HCT116 (cell line): ENCODE data around the gene GATAD2A. TPM values are rescaled to one million over a fixed set of nuclear protein-coding genes. Genes with fewer than 3 reads are reported as not detected.

Experiments used
- ATAC-seq: fragments of 200-7000 bp; cut with Tn5 transposase; 2 replicates; pipeline ENCODE4 v1.9.1; 2020; ENCODE audit warnings: mild to moderate bottlenecking, moderate library complexity
- BruUV-seq: library from RNA; stranded (reverse); fragments of 400-500 nt; replicated peaks from 2 replicates; lab custom pipeline; 2021; lab: Mats Ljungman, UMichigan
- CTCF ChIA-PET: fragments of 300-600 bp; sonication (Branson Sonifier 250); formaldehyde crosslinking; loops from one replicate; lab custom pipeline; 2021; ENCODE audit warnings: antibody characterized with exemption; lab: Charles Lee
- POLR2A ChIA-PET: fragments of 300-600, 350-600 bp; sonication (Branson Sonifier 250); formaldehyde crosslinking; loops from one replicate; lab custom pipeline; 2021; ENCODE audit warnings: antibody characterized with exemption; lab: Charles Lee
- RAD21 ChIA-PET, 2 experiments: fragments of 300-600 bp; sonication (Branson Sonifier 250); formaldehyde crosslinking; loops; one replicate each; lab custom pipeline; 2023; ENCODE audit warnings: low total read pairs in 2 of 2; ENCODE audit not compliant: uncharacterized antibody in 2 of 2, unreplicated experiment in 2 of 2, low non-redundant PET in 1 of 2; lab: Charles Lee
- DNase-seq: peaks from one replicate; pipeline ENCODE4 v3.0.0-alpha.2; 2010; ENCODE audit warnings: low read depth, low spot score
- H2AFZ ChIP-seq: fragments of 200-600 bp; shearing (Covaris generic), sonication (generic); 2 replicates; pipeline ENCODE4 v1.6.1; 2017; ENCODE audit warnings: low read depth, mixed run types, mixed read lengths, antibody characterized with exemption, low read length; ENCODE audit not compliant: poor library complexity, severe bottlenecking
- H3K27ac ChIP-seq: 2 replicates; pipeline ENCODE4 v1.5.1; 2012; ENCODE audit warnings: low read depth, low read length
- H3K27me3 ChIP-seq: fragments of 200-600 bp; sonication (generic); 2 replicates; pipeline ENCODE4 v1.6.1; 2016; ENCODE audit warnings: mixed run types, low read length, mixed read lengths; ENCODE audit not compliant: insufficient read depth
- H3K36me3 ChIP-seq, 2 experiments: fragments of 200-500 bp in 1 of 2; fragments of 200-600 bp in 1 of 2; sonication (Bioruptor generic) in 1 of 2; sonication (generic) in 1 of 2; 2 replicates each; pipeline versions ENCODE4 v1.5.1 to v1.6.1; 2014 to 2016; ENCODE audit warnings: low read length in 2 of 2, inconsistent platforms in 1 of 2, mixed read lengths in 1 of 2, mixed run types in 1 of 2; ENCODE audit not compliant: insufficient read depth in 2 of 2, control insufficient read depth in 1 of 2
- H3K4me1 ChIP-seq, 2 experiments: fragments of 200-600 bp in 1 of 2; sonication (generic) in 1 of 2; 2 replicates each; pipeline versions ENCODE4 v1.5.1 to v1.6.1; 2012 to 2017; ENCODE audit warnings: low read length in 2 of 2, inconsistent platforms in 1 of 2, mild to moderate bottlenecking in 1 of 2, mixed read lengths in 1 of 2, mixed run types in 1 of 2, moderate library complexity in 1 of 2; ENCODE audit not compliant: insufficient read depth in 2 of 2, control insufficient read depth in 1 of 2
- H3K4me2 ChIP-seq: fragments of 200-600 bp; sonication (generic); 2 replicates; pipeline ENCODE4 v1.6.1; 2017; ENCODE audit warnings: mixed run types, low read length, mixed read lengths
- H3K4me3 ChIP-seq, 2 experiments: fragments of 200-600 bp in 1 of 2; sonication (generic) in 1 of 2; replicated peaks in 1 of 2; 2 replicates each; pipeline ENCODE4 v1.5.1; 2011 to 2016; ENCODE audit warnings: low read length in 2 of 2, control low read depth in 1 of 2, low read depth in 1 of 2, mild to moderate bottlenecking in 1 of 2, mixed read lengths in 1 of 2, mixed run types in 1 of 2
- H3K79me2 ChIP-seq: fragments of 200-600 bp; sonication (generic); 2 replicates; pipeline ENCODE4 v1.6.1; 2017; ENCODE audit warnings: mild to moderate bottlenecking, mixed run types, low read length, moderate library complexity, mixed read lengths; ENCODE audit not compliant: insufficient read depth
- H3K9ac ChIP-seq: fragments of 200-600 bp; sonication (generic); 2 replicates; pipeline ENCODE4 v1.6.1; 2016; ENCODE audit warnings: low read length, mixed read lengths
- H3K9me2 ChIP-seq: fragments of 200-600 bp; sonication (generic), shearing (Covaris generic); 2 replicates; pipeline ENCODE4 v1.6.1; 2017; ENCODE audit warnings: mixed run types, mild to moderate bottlenecking, moderate library complexity; ENCODE audit not compliant: insufficient read depth
- H3K9me3 ChIP-seq, 2 experiments: fragments of 200-500 bp in 1 of 2; fragments of 200-600 bp in 1 of 2; sonication (Bioruptor generic) in 1 of 2; sonication (generic) in 1 of 2; 2 replicates each; pipeline ENCODE4 v1.6.1; 2014 to 2017; ENCODE audit warnings: low read length in 2 of 2, mixed read lengths in 2 of 2, inconsistent platforms in 1 of 2, low read depth in 1 of 2, mild to moderate bottlenecking in 1 of 2, mixed run types in 1 of 2, moderate library complexity in 1 of 2; ENCODE audit not compliant: control insufficient read depth in 1 of 2, insufficient read depth in 1 of 2
- H4K20me1 ChIP-seq: fragments of 200-600 bp; sonication (generic), shearing (Covaris generic); 2 replicates; pipeline ENCODE4 v1.6.1; 2017; ENCODE audit warnings: mixed run types, mild to moderate bottlenecking, moderate library complexity; ENCODE audit not compliant: insufficient read depth
- CBX3 ChIP-seq: IDR thresholded peaks from 2 replicates; pipeline ENCODE4 v1.6.1; 2012; ENCODE audit warnings: low read depth
- ELF1 ChIP-seq: IDR thresholded peaks from 2 replicates; pipeline ENCODE4 v1.6.1; 2012; ENCODE audit warnings: low read depth, borderline replicate concordance
- EZH2 ChIP-seq: fragments of 200-600 bp; sonication (generic); IDR thresholded peaks from 2 replicates; pipeline ENCODE4 v1.6.1; 2017; ENCODE audit warnings: antibody characterized with exemption, mixed run types
- FOSL1 ChIP-seq: IDR thresholded peaks from 2 replicates; pipeline ENCODE4 v1.6.1; 2012; ENCODE audit warnings: low read depth
- MAX ChIP-seq: IDR thresholded peaks from 2 replicates; pipeline ENCODE4 v1.6.1; 2012
- POLR2A ChIP-seq: IDR thresholded peaks from 2 replicates; pipeline ENCODE4 v1.7.0; 2011; ENCODE audit warnings: borderline replicate concordance; ENCODE audit not compliant: insufficient read depth, insufficient read length; ENCODE audit errors: extremely low read depth
- REST ChIP-seq: IDR thresholded peaks from 2 replicates; pipeline ENCODE4 v1.6.1; 2012; ENCODE audit warnings: low read depth
- SIN3A ChIP-seq: IDR thresholded peaks from 2 replicates; pipeline ENCODE4 v1.6.1; 2012; ENCODE audit warnings: low read depth
- SRF ChIP-seq: IDR thresholded peaks from 2 replicates; pipeline ENCODE4 v1.6.1; 2012; ENCODE audit warnings: low read depth
- TCF7L2 ChIP-seq: IDR thresholded peaks from 2 replicates; pipeline ENCODE4 v1.7.0; 2011; ENCODE audit warnings: borderline replicate concordance, inconsistent platforms; ENCODE audit not compliant: insufficient read depth, insufficient read length; ENCODE audit errors: extremely low read depth
- YY1 ChIP-seq: IDR thresholded peaks from 2 replicates; pipeline ENCODE4 v1.6.1; 2011; ENCODE audit warnings: low read length, low read depth, moderate library complexity, mild to moderate bottlenecking; ENCODE audit not compliant: insufficient replicate concordance; ENCODE audit errors: extremely low read depth
- ZFX ChIP-seq: fragments of 450-650 bp; IDR thresholded peaks from 2 replicates; pipeline ENCODE4 v1.6.1; 2017
- ZNF274 ChIP-seq: fragments of 200-500 bp; sonication (Bioruptor generic); IDR thresholded peaks from 2 replicates; pipeline ENCODE4 v1.6.1; 2014; ENCODE audit warnings: mild to moderate bottlenecking, low read depth, low read length, inconsistent platforms
- intact Hi-C: fragments of 100-400 bp; cut with micrococcal nuclease; formaldehyde crosslinking; loops from 2 replicates; pipeline ENCODE4 v1.10.0; 2022
- total RNA-seq: library from RNA; stranded (reverse); gene quantifications from one replicate; pipeline ENCODE4 v1.2.1, GENCODE V29; 2021; ENCODE audit not compliant: unreplicated experiment
- TF ChIP-seq, protein P1 (sequence below), 3 experiments: fragments of 200-600 bp in 1 of 3; sonication (generic) in 1 of 3; IDR thresholded peaks in 2 of 3; conservative IDR thresholded peaks in 1 of 3; 2 replicates each; pipeline ENCODE4 v1.5.1; 2012 to 2017; ENCODE audit warnings: low read depth in 2 of 3, low read length in 2 of 3, antibody characterized with exemption in 1 of 3, borderline replicate concordance in 1 of 3, control low read depth in 1 of 3, mild to moderate bottlenecking in 1 of 3, mixed read lengths in 1 of 3, mixed run types in 1 of 3, moderate library complexity in 1 of 3; ENCODE audit not compliant: insufficient read depth in 1 of 3
- TF ChIP-seq, protein P2 (sequence below): IDR thresholded peaks from 2 replicates; pipeline ENCODE4 v1.6.1; 2011; ENCODE audit warnings: mild to moderate bottlenecking, low read length, moderate library complexity; ENCODE audit not compliant: insufficient replicate concordance; ENCODE audit errors: extremely low read depth

GATAD2A gene
- total RNA-seq, 1 experiment from 2014 or later = 130 TPM

DNA sequence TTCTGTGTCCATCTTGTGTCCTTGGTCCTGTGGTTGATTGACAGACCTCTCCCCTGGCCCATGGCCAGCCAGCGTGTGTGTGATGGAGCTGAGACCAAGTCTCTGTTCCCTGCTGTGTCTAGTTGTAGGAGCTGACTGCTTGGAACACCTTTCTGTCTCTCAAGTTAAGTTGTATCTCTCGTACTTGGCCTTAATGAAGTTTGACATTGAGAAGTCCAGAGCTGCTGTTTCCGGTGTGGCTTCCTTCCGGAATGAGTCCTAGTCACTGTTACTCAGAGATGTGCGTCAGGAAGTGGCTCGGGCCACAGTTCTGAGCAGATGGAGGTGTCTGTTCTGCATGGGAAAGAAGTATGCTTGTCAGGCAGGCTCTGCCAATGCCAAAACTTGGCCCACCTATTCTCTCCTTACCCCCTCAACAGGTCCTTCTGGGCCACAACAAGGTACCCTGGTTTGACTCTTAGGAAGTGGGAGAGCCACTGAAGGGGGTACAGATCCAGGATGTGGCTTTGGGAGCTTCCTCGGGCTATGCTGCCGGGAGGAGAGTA lies 54.3 kb downstream of the GATAD2A start:
- CTCF ChIA-PET = no interaction called here
- DNase-seq = no peak
- no peak overlapping the region for H3K9ac ChIP-seq

More for the DNA sequence above, 54.3 kb downstream of the GATAD2A start:
- H3K4me2 ChIP-seq = no peak overlapping the region
- H3K27ac ChIP-seq = no peak overlapping the region
- no peaks in the 10 kb centered on the region for H3K9me3 ChIP-seq
- no peaks in the 10 kb centered on the region for H3K27me3 ChIP-seq
- peaks cover 0 to 7% of the 10 kb centered on the region in 2 experiments; a peak in 1 of 4 replicates for H3K36me3 ChIP-seq
- H3K9me2 ChIP-seq = no peaks in the 10 kb centered on the region
- BruUV-seq = no TSS peak
- peaks cover 99% of the 10 kb centered on the region for H3K79me2 ChIP-seq
- POLR2A ChIA-PET = no interaction called here
- H3K4me3 ChIP-seq = no peak overlapping the region
- no peak overlapping the region for H2AFZ ChIP-seq
- no peak for ATAC-seq
- H3K4me1 ChIP-seq = peaks cover 0 to 17% of the 10 kb centered on the region in 2 experiments; a peak in 2 of 4 replicates
- TF ChIP-seq ZNF274 = no peak
- TF ChIP-seq SRF = no peak
- TF ChIP-seq REST = no peak
- no peak for TF ChIP-seq CBX3
- TF ChIP-seq ELF1 = no peak
- no peak for TF ChIP-seq SIN3A
- TF ChIP-seq FOSL1 = no peak
- no peak for TF ChIP-seq POLR2A
- no peak for TF ChIP-seq ZFX
- no peak for TF ChIP-seq MAX
- TF ChIP-seq, protein P1, sequence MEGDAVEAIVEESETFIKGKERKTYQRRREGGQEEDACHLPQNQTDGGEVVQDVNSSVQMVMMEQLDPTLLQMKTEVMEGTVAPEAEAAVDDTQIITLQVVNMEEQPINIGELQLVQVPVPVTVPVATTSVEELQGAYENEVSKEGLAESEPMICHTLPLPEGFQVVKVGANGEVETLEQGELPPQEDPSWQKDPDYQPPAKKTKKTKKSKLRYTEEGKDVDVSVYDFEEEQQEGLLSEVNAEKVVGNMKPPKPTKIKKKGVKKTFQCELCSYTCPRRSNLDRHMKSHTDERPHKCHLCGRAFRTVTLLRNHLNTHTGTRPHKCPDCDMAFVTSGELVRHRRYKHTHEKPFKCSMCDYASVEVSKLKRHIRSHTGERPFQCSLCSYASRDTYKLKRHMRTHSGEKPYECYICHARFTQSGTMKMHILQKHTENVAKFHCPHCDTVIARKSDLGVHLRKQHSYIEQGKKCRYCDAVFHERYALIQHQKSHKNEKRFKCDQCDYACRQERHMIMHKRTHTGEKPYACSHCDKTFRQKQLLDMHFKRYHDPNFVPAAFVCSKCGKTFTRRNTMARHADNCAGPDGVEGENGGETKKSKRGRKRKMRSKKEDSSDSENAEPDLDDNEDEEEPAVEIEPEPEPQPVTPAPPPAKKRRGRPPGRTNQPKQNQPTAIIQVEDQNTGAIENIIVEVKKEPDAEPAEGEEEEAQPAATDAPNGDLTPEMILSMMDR (IDR thresholded peaks at IDR 0.05 in 2 of 3, conservative IDR thresholded peaks at IDR 0.05 in 1 of 3; ENCODE audit: borderline replicate concordance in 1 of 3, insufficient read depth in 1 of 3, low read depth in 2 of 3, low read length in 2 of 3) = no peak
- no peak for TF ChIP-seq TCF7L2
- TF ChIP-seq EZH2 = no peak
- no peak for TF ChIP-seq YY1
- TF ChIP-seq, protein P2, sequence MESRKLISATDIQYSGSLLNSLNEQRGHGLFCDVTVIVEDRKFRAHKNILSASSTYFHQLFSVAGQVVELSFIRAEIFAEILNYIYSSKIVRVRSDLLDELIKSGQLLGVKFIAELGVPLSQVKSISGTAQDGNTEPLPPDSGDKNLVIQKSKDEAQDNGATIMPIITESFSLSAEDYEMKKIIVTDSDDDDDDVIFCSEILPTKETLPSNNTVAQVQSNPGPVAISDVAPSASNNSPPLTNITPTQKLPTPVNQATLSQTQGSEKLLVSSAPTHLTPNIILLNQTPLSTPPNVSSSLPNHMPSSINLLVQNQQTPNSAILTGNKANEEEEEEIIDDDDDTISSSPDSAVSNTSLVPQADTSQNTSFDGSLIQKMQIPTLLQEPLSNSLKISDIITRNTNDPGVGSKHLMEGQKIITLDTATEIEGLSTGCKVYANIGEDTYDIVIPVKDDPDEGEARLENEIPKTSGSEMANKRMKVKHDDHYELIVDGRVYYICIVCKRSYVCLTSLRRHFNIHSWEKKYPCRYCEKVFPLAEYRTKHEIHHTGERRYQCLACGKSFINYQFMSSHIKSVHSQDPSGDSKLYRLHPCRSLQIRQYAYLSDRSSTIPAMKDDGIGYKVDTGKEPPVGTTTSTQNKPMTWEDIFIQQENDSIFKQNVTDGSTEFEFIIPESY = no peak
- peaks cover 6% of the 10 kb centered on the region; the same call in 1 of the 2 replicates for H4K20me1 ChIP-seq
- RAD21 ChIA-PET = no interaction called here
- intact Hi-C loops = no loop called here
